ENCODE data around the gene TRAPPC2L. TPM values are rescaled to one million over a fixed set of nuclear protein-coding genes. Genes with fewer than 3 reads are reported as not detected.

TRAPPC2L gene
- total RNA-seq, 1 donor from 2014 or later = 59.1 TPM

GRCh38 chr16:88819126-88819525, 37.8 kb upstream of the TRAPPC2L start:
- Histone ChIP-seq H3K4me3 (ENCODE audit: insufficient read depth, low read depth, low read length) (no peak overlapping the region), H3K36me3 (ENCODE audit: insufficient read depth, low read length) (no peaks in the 10 kb centered on the region), H3K9ac (ENCODE audit: low read length) (no peak overlapping the region), H3K9me3 (ENCODE audit: insufficient read depth, low read depth, low read length) (no peaks in the 10 kb centered on the region), H3K27ac (ENCODE audit: low read depth, low read length) (no peak overlapping the region), H2AFZ (ENCODE audit: low read depth, low read length) (no peak overlapping the region), H3K4me2 (ENCODE audit: low read length) (no peak overlapping the region), H3K27me3 (ENCODE audit: insufficient read depth, low read length) (no peaks in the 10 kb centered on the region), H3K4me1 (ENCODE audit: insufficient read depth, low read length) (no peaks in the 10 kb centered on the region), H4K20me1 (ENCODE audit: insufficient read depth, low read length) (no peaks in the 10 kb centered on the region), H3K79me2 (ENCODE audit: insufficient read depth, low read length) (no peaks in the 10 kb centered on the region)
- no peak for FAIRE-seq
- peaks cover 6% of the 10 kb centered on the region for H3K36me3 Mint-ChIP-seq (ENCODE audit: low read depth, unreplicated experiment)
- no peaks in the 10 kb centered on the region for H3K27me3 Mint-ChIP-seq (ENCODE audit: low read depth, unreplicated experiment)
- no peak overlapping the region for H3K4me3 Mint-ChIP-seq (ENCODE audit: unreplicated experiment)
- TF ChIP-seq, protein P1, sequence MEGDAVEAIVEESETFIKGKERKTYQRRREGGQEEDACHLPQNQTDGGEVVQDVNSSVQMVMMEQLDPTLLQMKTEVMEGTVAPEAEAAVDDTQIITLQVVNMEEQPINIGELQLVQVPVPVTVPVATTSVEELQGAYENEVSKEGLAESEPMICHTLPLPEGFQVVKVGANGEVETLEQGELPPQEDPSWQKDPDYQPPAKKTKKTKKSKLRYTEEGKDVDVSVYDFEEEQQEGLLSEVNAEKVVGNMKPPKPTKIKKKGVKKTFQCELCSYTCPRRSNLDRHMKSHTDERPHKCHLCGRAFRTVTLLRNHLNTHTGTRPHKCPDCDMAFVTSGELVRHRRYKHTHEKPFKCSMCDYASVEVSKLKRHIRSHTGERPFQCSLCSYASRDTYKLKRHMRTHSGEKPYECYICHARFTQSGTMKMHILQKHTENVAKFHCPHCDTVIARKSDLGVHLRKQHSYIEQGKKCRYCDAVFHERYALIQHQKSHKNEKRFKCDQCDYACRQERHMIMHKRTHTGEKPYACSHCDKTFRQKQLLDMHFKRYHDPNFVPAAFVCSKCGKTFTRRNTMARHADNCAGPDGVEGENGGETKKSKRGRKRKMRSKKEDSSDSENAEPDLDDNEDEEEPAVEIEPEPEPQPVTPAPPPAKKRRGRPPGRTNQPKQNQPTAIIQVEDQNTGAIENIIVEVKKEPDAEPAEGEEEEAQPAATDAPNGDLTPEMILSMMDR (IDR thresholded peaks at IDR 0.05; ENCODE audit: insufficient read depth, low read depth, low read length) = no peak
- no peak for TF ChIP-seq EZH2 (IDR thresholded peaks at IDR 0.05; ENCODE audit: insufficient read depth, low read length)
- no peak overlapping the region for H3K27ac Mint-ChIP-seq (ENCODE audit: unreplicated experiment)
- no peak for DNase-seq (ENCODE audit: low read depth)
- H3K9me3 Mint-ChIP-seq (ENCODE audit: unreplicated experiment) = no peaks in the 10 kb centered on the region
- no peaks in the 10 kb centered on the region for H3K4me1 Mint-ChIP-seq (ENCODE audit: low read depth, unreplicated experiment)

DNA sequence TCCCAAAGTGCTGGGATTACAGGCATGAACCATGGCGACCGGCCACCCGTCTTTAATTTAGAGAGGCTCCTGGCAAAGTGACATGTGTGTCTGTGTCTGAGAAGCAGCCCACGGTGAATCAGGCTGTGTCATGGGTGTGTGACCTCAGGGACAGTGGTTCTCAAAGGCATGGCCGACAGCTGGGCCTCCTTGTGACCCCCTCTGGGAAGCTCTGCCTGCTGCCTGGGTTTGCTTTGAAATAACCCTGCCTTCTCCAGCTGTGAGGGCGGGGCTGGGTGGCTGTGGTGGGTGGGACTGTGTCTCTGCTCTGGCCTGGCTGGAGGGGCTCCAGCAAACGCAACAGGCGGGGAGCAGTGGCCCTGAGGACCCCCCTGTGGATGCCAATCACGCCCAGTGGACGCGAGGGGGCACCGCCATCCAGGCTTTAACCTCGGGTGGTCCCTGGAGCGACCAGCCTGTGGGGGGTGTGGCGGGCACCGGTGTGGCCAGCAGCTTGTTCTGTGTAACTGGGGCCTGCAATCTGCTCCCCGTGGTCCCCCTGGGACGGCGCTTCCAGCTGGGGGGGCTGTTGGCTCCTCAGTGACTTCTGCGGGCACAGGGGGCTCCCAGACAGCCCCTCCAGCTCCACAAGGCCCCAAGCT, 36.4 kb upstream of the TRAPPC2L start:
- no peak overlapping the region for H3K4me2 ChIP-seq (ENCODE audit: low read length)
- H3K4me1 Mint-ChIP-seq (ENCODE audit: low read depth, unreplicated experiment) = no peaks in the 10 kb centered on the region
- H3K36me3 ChIP-seq (ENCODE audit: insufficient read depth, low read length) = no peaks in the 10 kb centered on the region
- no peak overlapping the region for H3K27ac ChIP-seq (ENCODE audit: low read depth, low read length)
- FAIRE-seq (no peak), DNase-seq (ENCODE audit: low read depth) (no peak)
- H3K9ac ChIP-seq (ENCODE audit: low read length) = no peak overlapping the region
- H3K4me3 ChIP-seq (ENCODE audit: insufficient read depth, low read depth, low read length) = no peak overlapping the region
- H3K4me3 Mint-ChIP-seq (ENCODE audit: unreplicated experiment) = no peak overlapping the region
- no peak overlapping the region for H2AFZ ChIP-seq (ENCODE audit: low read depth, low read length)
- H4K20me1 ChIP-seq (ENCODE audit: insufficient read depth, low read length) = no peaks in the 10 kb centered on the region
- no peaks in the 10 kb centered on the region for H3K79me2 ChIP-seq (ENCODE audit: insufficient read depth, low read length)
- TF ChIP-seq, protein P1 (IDR thresholded peaks at IDR 0.05; ENCODE audit: insufficient read depth, low read depth, low read length) = no peak
- TF ChIP-seq EZH2 (IDR thresholded peaks at IDR 0.05; ENCODE audit: insufficient read depth, low read length) = no peak
- H3K36me3 Mint-ChIP-seq (ENCODE audit: low read depth, unreplicated experiment) = peaks cover 6% of the 10 kb centered on the region
- H3K27ac Mint-ChIP-seq (ENCODE audit: unreplicated experiment) = no peak overlapping the region
- no peaks in the 10 kb centered on the region for H3K27me3 Mint-ChIP-seq (ENCODE audit: low read depth, unreplicated experiment)
- no peaks in the 10 kb centered on the region for H3K9me3 ChIP-seq (ENCODE audit: insufficient read depth, low read depth, low read length)
- H3K4me1 ChIP-seq (ENCODE audit: insufficient read depth, low read length) = no peaks in the 10 kb centered on the region
- no peaks in the 10 kb centered on the region for H3K9me3 Mint-ChIP-seq (ENCODE audit: unreplicated experiment)
- H3K27me3 ChIP-seq (ENCODE audit: insufficient read depth, low read length) = no peaks in the 10 kb centered on the region

DNA sequence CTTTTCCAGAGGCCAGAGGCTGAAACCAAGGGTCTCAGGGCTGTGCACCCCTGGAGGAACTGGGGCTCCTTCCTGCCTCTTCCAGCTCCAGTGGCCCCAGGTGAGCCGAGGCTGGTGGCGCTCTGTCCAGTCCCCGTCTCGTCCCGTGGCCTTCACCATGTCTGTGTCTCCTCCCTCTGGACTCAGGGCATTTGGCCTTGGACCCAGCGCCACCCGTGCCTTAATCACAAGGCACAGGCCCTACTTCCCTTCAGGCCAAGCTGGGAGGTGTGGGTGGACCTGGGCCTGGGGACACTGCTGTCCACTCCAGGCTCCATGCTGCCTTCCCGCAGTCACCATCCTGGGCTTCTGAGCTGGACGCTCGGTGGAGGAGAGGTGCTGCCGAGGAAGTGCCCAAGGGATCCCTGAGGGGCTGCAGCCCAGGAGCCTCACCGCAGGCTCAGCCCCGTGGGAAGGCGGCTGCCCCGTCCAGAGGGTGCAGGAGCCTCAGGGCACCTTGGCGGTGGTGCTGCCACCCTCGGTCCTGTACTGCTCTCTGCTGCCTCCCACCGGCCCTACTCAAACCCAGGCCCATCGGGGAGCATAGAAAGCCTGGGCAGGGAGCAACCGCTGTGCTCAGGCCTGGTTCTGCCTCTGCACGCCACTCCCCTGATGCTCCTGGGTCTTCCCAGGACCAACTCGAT, 35.6 kb upstream of the TRAPPC2L start:
- Histone ChIP-seq H3K9me3 (ENCODE audit: insufficient read depth, low read depth, low read length) (no peaks in the 10 kb centered on the region), H3K27me3 (ENCODE audit: insufficient read depth, low read length) (no peaks in the 10 kb centered on the region), H3K4me1 (ENCODE audit: insufficient read depth, low read length) (no peaks in the 10 kb centered on the region), H2AFZ (ENCODE audit: low read depth, low read length) (no peak overlapping the region), H3K36me3 (ENCODE audit: insufficient read depth, low read length) (no peaks in the 10 kb centered on the region), H3K27ac (ENCODE audit: low read depth, low read length) (no peak overlapping the region), H3K4me2 (ENCODE audit: low read length) (no peak overlapping the region), H3K9ac (ENCODE audit: low read length) (no peak overlapping the region), H3K4me3 (ENCODE audit: insufficient read depth, low read depth, low read length) (no peak overlapping the region), H4K20me1 (ENCODE audit: insufficient read depth, low read length) (no peaks in the 10 kb centered on the region), H3K79me2 (ENCODE audit: insufficient read depth, low read length) (no peaks in the 10 kb centered on the region)
- DNase-seq (ENCODE audit: low read depth) (no peak), FAIRE-seq (no peak)
- TF ChIP-seq, protein P1 (IDR thresholded peaks at IDR 0.05; ENCODE audit: insufficient read depth, low read depth, low read length) = no peak
- no peak for TF ChIP-seq EZH2 (IDR thresholded peaks at IDR 0.05; ENCODE audit: insufficient read depth, low read length)
- Mint-ChIP-seq H3K27me3 (ENCODE audit: low read depth, unreplicated experiment) (no peaks in the 10 kb centered on the region), H3K27ac (ENCODE audit: unreplicated experiment) (no peak overlapping the region), H3K36me3 (ENCODE audit: low read depth, unreplicated experiment) (peaks cover 9% of the 10 kb centered on the region), H3K9me3 (ENCODE audit: unreplicated experiment) (no peaks in the 10 kb centered on the region), H3K4me1 (ENCODE audit: low read depth, unreplicated experiment) (no peaks in the 10 kb centered on the region), H3K4me3 (ENCODE audit: unreplicated experiment) (no peak overlapping the region)
